SKM-1 (cell line): ENCODE results near the gene AGO4.
"Not testable (repeated sequence)": the region's sequence is repeated elsewhere in the genome, so short reads cannot be mapped to it uniquely, and the experiment has no call there.

Experiments used
- DNase-seq: peaks from one replicate; lab custom pipeline; 2025; ENCODE audit not compliant: unreplicated experiment; lab: John Stamatoyannopoulos, UW

AGO4 gene

DNA sequence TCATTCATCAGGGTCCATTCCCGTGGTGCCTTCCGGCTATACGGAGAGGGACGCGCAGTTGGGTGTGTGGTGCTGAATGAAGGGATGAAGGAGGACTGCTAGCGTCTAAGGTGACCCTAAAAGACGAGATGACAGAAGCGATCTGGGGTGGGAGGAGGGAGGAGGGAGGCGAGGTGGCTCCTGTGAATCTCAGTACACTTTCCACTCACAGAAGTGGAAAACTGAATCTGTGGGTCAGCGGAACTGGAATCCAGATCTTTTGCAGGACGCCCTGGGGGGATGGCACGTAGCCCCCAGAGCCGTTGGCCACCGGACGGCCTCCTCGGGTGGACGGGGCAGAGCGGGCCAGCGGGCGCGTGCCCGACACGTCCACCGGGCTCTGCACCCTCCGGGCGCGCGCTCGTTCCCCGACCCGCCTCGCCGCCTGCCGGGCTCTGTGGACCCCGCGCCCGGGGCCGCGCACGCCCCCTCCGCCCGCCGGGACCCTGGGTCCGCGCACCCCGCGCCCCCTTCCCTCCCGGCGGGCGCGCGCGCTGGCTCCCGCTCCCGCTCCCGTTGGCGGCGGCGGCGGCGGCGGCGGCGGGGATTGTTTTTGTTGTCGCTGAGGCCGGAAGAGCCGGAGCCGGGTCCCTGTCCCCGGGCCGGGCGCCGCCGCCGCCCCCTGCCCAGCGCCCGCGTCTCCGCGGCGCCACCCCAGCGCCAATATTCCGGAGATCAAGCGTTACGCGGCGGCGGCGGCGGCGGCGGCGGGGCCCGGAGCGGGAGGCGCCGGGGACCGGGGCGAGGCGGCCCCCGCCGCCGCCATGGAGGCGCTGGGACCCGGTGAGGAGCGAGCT, at the start of gene AGO4:
Gene AGO4 (plus strand): TSS at position 403 of the 836 bp plus-strand sequence. CDS start 401 bp downstream, at position 804.
- no peak for DNase-seq

- no peak for DNase-seq
These were observed 45.7 kb upstream of the AGO4 start for GRCh38 chr1:35762141-35762540.

DNA sequence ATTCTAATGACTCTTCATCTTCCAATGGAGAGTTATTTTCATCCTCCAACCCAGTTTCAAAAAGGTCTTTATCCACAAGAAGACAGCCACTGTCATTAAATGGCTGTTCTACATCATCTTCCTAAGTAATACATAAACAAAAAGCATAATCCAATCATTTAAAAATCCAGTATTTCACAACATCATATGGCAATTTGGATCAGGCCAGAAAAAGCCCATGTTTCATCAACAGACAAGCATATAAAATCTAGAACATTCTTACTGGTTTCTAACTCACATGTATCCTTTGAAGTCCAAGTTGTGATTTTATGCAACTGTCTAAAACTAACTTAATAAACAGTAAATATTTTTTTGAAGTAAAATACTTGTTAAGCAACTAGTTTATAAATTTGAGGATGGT, 44.6 kb upstream of the AGO4 start:
- no peak for DNase-seq

DNA sequence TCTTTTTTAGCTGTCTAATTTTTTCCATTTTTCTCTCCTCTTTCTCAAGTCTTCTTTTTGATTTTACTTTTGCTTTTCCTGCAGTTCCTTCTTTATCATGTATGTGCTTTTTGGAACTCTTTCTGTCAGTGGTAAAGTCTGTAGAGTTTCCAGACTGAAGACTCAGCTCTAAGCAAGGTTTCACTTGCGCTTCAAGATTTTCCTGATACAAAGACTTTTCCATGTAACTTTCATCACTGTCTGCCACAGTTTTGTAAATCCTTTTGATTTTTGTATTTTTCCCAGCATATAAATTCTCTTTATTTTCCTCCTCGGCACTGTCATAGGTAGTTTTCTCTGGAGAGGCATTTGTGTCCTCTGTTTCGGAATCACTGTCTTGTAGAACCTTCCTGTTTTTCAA, 43.5 kb upstream of the AGO4 start:
- DNase-seq: no peak

GRCh38 chr1:35768350-35769187, 39.2 kb upstream of the AGO4 start:
- no peak for DNase-seq

GRCh38 chr1:35769188-35769758, 38.5 kb upstream of the AGO4 start:
- peak; percentile 70 for DNase-seq

DNA sequence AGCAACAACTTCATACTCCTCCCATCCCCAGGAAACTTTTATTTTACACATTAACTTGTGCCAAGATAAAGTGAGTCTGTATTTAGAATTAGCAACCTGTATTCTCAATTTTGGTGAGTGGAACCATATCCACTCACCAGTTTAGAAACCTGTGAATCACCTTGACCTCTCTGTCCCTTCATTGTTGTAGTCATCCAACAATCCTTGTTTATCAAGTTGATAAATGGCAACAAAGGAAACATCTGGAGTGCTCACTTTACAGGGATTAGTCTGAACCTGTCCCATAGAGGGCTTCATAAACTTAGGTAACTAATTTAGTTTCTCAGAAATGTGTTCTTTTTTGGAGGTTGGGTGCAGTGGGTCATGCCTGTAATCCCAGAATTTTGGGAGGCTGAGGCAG, 34.1 kb upstream of the AGO4 start:
- no peak for DNase-seq

DNA sequence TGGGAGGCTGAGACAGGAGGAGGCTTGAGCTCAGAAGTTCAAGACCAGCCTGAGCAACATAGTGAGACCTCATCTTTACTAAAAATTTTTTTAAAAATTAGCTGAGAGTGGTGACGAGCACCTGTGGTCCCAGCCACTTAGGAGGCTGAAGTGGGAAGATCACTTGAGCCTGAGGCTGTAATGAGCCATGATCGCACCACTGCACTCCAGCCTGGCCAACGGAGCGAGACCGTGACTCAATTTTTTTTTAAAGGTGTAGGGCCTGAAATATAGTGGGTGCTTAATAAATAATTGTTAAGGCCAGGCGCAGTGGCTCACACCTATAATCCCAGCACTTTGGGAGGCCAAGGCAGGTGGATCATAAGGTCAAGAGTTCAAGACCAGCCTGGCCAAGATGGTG, 31.6 kb upstream of the AGO4 start:
- DNase-seq: not testable (repeated sequence)

- no peak for DNase-seq
These were observed 30.7 kb upstream of the AGO4 start for GRCh38 chr1:35777109-35777508.

DNA sequence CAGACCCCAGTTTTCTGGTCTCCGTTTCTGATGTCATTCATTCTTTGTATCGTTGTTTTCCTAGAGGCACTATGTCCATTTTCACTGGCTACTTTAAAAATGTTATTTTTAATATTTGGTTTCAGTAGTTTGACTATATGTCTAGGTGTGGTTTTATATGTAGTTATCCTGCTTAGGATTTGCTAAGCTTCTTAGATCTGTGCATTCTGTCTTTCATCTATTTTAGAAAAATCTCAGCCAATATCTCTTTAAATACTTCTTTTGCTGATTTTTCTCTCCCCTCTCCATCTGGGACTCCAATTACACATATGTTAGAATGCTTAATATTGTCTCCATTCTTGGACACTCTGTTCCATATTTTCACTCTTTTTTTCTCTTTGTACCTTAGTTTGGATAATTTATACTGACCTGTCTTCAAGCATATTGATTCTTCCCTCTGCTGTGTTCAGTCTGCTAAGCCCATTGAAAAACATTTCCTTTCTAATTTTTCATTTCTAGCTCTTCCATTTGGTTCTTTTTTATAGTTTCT, 24.7 kb upstream of the AGO4 start:
- DNase-seq: no peak

- not testable (repeated sequence) for DNase-seq
These were observed 23.5 kb upstream of the AGO4 start for GRCh38 chr1:35784364-35784763.

DNA sequence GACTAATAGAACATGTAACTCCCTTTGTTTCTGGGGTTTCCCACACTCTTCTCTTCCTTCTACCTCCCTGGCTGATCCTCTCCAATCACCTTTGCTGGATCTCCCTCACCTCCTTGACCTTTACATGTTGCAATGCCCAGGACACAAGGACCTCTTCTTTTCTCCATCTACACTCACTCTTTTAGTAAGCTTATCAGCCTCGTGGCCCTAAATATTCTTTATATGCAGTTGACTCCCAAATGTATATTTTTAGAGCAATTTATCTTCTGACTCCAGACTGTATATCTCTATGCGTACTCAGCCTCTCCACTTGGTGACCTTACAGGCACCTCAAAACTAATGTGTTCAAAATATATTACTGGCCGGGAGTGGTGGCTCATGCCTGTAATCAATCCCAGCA, 19.7 kb upstream of the AGO4 start:
- DNase-seq: no peak

DNA sequence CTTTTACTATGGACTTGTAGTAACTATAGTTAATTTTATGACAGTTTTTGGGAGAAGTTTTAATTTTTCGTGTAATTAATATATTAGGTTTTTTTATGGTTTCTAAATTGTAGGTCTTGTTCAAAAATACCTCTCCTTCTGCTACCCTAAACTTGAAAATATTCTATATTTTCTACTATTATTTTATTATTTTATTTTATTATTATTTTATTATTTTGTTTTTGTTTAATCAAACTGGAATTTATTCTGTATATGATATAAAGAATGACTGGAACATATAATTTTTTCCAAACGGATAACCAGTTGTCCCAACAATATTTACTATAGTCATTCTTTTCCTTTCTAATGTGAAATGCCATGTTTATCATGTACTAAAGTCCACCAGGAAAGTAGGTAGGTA, 17.1 kb upstream of the AGO4 start:
- no peak for DNase-seq

DNA sequence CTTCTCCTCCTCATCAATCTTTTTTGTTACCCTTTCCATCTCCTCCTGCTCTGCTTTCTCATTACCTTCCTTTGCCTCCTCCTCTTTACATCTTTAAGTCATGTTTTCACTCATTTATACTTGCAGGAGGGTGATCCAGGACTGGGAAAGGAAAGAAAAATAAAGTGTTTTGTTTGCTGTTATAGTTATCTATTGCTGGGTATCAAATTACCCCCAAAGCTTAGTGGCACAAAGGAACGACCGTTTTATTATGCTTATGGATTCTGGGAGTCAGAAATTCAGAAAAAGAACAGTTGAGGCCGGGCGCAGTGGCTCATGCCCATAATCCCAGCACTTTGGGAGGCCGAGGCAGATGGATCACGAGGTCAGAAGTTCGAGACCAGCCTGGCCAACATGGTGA, 12.5 kb upstream of the AGO4 start:
- DNase-seq: no peak

DNA sequence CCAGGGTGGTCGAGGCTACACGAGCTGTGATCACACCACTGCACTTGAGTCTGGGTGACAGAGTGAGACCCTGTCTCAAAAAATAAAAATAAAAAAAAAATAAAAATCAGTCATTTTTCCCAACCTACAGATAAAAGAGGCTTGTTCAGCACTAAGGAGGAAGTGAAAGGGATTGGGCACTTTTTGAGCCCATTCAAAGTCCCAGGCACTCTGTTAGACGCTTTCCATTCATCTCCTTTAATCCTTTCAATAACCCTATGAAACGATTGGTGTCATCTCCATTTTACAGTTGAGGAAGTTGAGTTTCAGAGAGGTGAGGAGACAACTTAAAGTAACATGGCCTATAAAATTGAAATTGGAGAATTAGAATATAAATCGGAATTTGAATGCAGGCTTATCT, 10.4 kb upstream of the AGO4 start:
- DNase-seq: no peak

- not testable (repeated sequence) for DNase-seq
These were observed 9.8 kb upstream of the AGO4 start for GRCh38 chr1:35798019-35798418.

GRCh38 chr1:35800167-35800887, 7.5 kb upstream of the AGO4 start:
- peak; percentile 58 for DNase-seq

DNA sequence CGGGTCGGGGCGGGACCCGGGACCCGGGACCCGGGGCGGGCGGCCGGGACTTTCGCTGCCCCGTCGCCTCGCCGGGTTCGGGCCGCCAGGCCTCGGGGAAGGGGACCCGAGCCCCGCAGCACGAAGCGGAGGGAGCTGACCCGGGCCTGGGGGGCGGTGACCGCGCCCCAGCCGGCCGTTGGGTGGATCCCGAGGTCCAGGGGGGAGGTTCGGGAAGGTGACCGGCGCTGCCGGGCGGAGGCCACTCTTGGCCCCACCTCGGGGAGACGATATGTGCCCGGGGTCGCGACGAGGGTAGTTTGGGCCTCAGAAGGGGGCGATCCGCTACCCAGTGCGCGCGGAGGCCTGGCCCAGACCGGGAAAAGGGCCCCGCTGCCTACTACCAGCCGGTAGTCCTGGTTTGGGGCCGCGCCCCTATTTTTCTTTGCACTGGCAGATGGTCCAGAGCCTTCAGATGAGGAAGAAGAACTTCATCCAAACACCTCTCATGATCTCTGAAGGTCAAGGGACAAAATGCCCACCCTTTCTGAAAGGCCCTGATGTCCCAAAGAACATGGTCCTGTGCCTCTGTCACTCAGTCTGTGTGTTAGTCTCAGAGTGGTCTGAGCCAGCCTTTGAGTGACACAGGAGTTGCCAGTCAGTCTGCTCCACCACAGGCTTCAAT, 766 bp downstream of the AGO4 start:
- no peak for DNase-seq

GRCh38 chr1:35809114-35810095, 1.6 kb downstream of the AGO4 start:
- no peak for DNase-seq
